GM23338 (cell line): ENCODE results near the gene POU4F3. TPM values are rescaled to one million over a fixed set of nuclear protein-coding genes. Genes with fewer than 3 reads are reported as not detected.

ENCODE experiments used
- ATAC-seq: fragments of 200-7000 bp; cut with Tn5 transposase; 3 replicates; pipeline ENCODE4 v1.9.1; 2020
- DNase-seq: peaks from one replicate; pipeline ENCODE4 v3.0.0-alpha.2; 2015; ENCODE audit warnings: low spot score
- H2AFZ ChIP-seq: fragments of 200-600 bp; sonication (generic); 2 replicates; pipeline ENCODE4 v1.8.0; 2016; ENCODE audit warnings: antibody characterized with exemption, mild to moderate bottlenecking, moderate library complexity
- H3F3A ChIP-seq: fragments of 200-600 bp; sonication (generic); replicated peaks from 2 replicates; pipeline ENCODE4 v1.8.0; 2017; ENCODE audit warnings: antibody characterized with exemption, mixed run types, low read depth
- H3K27ac ChIP-seq: fragments of 200-600 bp; sonication (generic); 2 replicates; pipeline ENCODE4 v1.6.1; 2016; ENCODE audit warnings: low read depth
- H3K27me3 ChIP-seq: fragments of 200-600 bp; sonication (generic); 2 replicates; pipeline ENCODE4 v1.8.0; 2016; ENCODE audit warnings: mild to moderate bottlenecking, mixed run types, moderate library complexity; ENCODE audit not compliant: insufficient read depth
- H3K36me3 ChIP-seq: fragments of 200-600 bp; sonication (generic); 2 replicates; pipeline ENCODE4 v1.8.0; 2016; ENCODE audit warnings: mild to moderate bottlenecking; ENCODE audit not compliant: insufficient read depth
- H3K4me1 ChIP-seq: fragments of 200-600 bp; sonication (generic); 2 replicates; pipeline ENCODE4 v1.8.0; 2016; ENCODE audit warnings: mild to moderate bottlenecking, moderate library complexity; ENCODE audit not compliant: insufficient read depth
- H3K4me2 ChIP-seq: fragments of 200-600 bp; sonication (generic); 2 replicates; pipeline ENCODE4 v1.7.1; 2017; ENCODE audit warnings: mixed run types
- H3K4me3 ChIP-seq: fragments of 200-600 bp; sonication (generic); 2 replicates; pipeline ENCODE4 v1.6.1; 2016; ENCODE audit warnings: mixed run types
- H3K79me2 ChIP-seq: fragments of 200-600 bp; sonication (generic); replicated peaks from 2 replicates; pipeline ENCODE4 v1.8.0; 2017; ENCODE audit warnings: mild to moderate bottlenecking; ENCODE audit not compliant: insufficient read depth
- H3K9me2 ChIP-seq: fragments of 200-600 bp; sonication (generic); 2 replicates; pipeline ENCODE4 v1.8.0; 2017; ENCODE audit not compliant: insufficient read depth
- H4K20me1 ChIP-seq: fragments of 200-600 bp; sonication (generic); replicated peaks from 2 replicates; pipeline ENCODE4 v1.8.0; 2017; ENCODE audit warnings: mild to moderate bottlenecking; ENCODE audit not compliant: insufficient read depth
- H3K27ac Mint-ChIP-seq: 2 replicates; pipeline ENCODE4 v1.8.0; 2020; ENCODE audit warnings: inconsistent platforms, mild to moderate bottlenecking, moderate library complexity, mixed read lengths
- H3K27me3 Mint-ChIP-seq: 3 replicates; pipeline ENCODE4 v1.8.0; 2022; ENCODE audit warnings: low read depth, mild to moderate bottlenecking, moderate library complexity, mixed read lengths, inconsistent platforms; ENCODE audit not compliant: insufficient read depth, poor library complexity
- H3K36me3 Mint-ChIP-seq: 3 replicates; pipeline ENCODE4 v1.8.0; 2021; ENCODE audit warnings: low read depth, mild to moderate bottlenecking, inconsistent platforms, moderate library complexity, mixed read lengths
- H3K4me1 Mint-ChIP-seq: 3 replicates; pipeline ENCODE4 v1.8.0; 2020; ENCODE audit warnings: mild to moderate bottlenecking, inconsistent platforms, mixed read lengths
- H3K4me3 Mint-ChIP-seq: 3 replicates; pipeline ENCODE4 v1.8.0; 2021; ENCODE audit warnings: moderate library complexity, mild to moderate bottlenecking, inconsistent platforms, mixed read lengths
- H3K9me3 Mint-ChIP-seq: 3 replicates; pipeline ENCODE4 v1.8.0; 2020; ENCODE audit warnings: moderate library complexity, mild to moderate bottlenecking, inconsistent platforms, mixed read lengths
- CREB1 ChIP-seq: fragments of 250-450 bp; sonication (Bioruptor Pico); IDR thresholded peaks from 2 replicates; pipeline ENCODE4 v1.5.0; 2020; ENCODE audit warnings: low read depth, mild to moderate bottlenecking, moderate library complexity
- EZH2 ChIP-seq: fragments of 200-600 bp; sonication (generic); IDR thresholded peaks from one replicate; pipeline ENCODE4 v1.8.0; 2017; ENCODE audit warnings: antibody characterized with exemption, mild to moderate bottlenecking, low read depth; ENCODE audit not compliant: unreplicated experiment
- EZH2phosphoT487 ChIP-seq: fragments of 200-600 bp; sonication (generic); IDR thresholded peaks from one replicate; pipeline ENCODE4 v1.8.1; 2018; ENCODE audit warnings: antibody characterized with exemption; ENCODE audit not compliant: unreplicated experiment
- JUNB ChIP-seq: IDR thresholded peaks from one replicate; pipeline ENCODE4 v1.6.1; 2016; ENCODE audit warnings: antibody characterized with exemption; ENCODE audit not compliant: unreplicated experiment
- NANOG ChIP-seq: IDR thresholded peaks from 2 replicates; pipeline ENCODE4 v1.6.1; 2016; ENCODE audit warnings: antibody characterized with exemption, borderline replicate concordance
- STAT1 ChIP-seq: IDR thresholded peaks from one replicate; pipeline ENCODE4 v1.6.1; 2016; ENCODE audit warnings: antibody characterized with exemption; ENCODE audit not compliant: unreplicated experiment
- ZNF331 ChIP-seq: fragments of 250-450 bp; sonication (Bioruptor Pico); IDR thresholded peaks from 2 replicates; pipeline ENCODE4 v1.5.0; 2020; ENCODE audit warnings: low read depth, mild to moderate bottlenecking, moderate library complexity
- polyA plus RNA-seq: library from polyadenylated mRNA; unstranded; fragments of >200 nt; fragmentation: Nextera tagmentation; extraction: Ambion mirVana; gene quantifications from 2 replicates; pipeline ENCODE4 v1.2.1, GENCODE V29; 2016
- total RNA-seq: library from RNA; depleted of rRNA; stranded (reverse); fragments of >200 nt; shearing (Covaris generic); gene quantifications from 2 replicates; pipeline ENCODE4 v1.2.3, GENCODE V29; 2014
- TF ChIP-seq, protein P1 (sequence below): fragments of 250-450 bp; sonication (Bioruptor Pico); IDR thresholded peaks from 2 replicates; pipeline ENCODE4 v1.5.0; 2020; ENCODE audit warnings: mild to moderate bottlenecking, moderate library complexity
- TF ChIP-seq, protein P2 (sequence below): IDR thresholded peaks from 2 replicates; pipeline ENCODE4 v1.6.1; 2016; ENCODE audit warnings: antibody characterized with exemption

The POU4F3 gene
- total and polyA plus RNA-seq, 2 experiments from 2014 or later = 0.49 TPM; not detected in 1

DNA sequence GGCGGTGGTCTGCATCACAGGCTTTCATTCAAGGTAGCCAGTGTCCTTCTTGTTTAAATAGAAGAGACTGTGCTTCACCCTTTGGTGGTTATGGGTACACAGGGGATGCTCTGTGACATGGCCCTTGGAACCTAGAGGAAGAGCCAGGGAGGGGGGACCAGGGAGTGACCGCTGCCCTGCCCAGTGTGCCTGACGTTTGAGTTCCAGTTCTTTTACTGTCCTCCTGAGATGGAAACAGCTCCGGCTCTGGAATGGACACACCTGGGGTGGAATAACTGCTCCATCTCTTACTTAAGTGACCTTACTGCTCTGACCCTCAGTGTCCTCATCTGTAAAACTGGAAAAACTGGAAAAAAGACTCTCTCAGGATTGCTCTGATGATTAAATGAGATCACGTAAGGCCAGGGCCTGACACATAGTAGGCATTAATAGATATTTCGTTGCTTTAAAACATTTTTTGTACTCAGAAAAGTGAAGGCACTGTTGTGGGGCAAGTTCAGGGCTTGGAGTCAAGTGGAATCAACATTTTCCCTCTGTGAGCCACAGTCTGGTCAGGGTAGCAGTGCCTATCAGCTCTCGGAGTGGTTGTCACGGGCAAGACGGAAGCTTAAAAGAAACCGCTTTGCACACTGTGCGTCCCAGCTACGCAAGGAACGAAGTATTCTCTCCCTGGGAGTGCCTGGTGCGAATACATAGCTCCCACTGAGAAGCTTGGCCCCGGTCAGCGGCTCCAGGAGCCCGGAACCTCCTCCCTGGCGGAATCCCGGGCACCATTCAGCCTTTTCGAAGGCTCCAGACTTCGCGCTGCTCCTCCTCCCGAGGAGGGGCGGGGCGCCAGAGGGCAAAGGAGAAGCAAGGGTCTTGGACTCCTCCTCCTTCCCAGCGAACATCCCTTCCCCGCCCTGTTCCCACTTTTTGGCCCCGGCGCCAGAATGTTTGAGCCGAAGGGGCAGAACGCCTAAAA, 5.8 kb downstream of the POU4F3 start (continued):
- TF ChIP-seq, protein P1, sequence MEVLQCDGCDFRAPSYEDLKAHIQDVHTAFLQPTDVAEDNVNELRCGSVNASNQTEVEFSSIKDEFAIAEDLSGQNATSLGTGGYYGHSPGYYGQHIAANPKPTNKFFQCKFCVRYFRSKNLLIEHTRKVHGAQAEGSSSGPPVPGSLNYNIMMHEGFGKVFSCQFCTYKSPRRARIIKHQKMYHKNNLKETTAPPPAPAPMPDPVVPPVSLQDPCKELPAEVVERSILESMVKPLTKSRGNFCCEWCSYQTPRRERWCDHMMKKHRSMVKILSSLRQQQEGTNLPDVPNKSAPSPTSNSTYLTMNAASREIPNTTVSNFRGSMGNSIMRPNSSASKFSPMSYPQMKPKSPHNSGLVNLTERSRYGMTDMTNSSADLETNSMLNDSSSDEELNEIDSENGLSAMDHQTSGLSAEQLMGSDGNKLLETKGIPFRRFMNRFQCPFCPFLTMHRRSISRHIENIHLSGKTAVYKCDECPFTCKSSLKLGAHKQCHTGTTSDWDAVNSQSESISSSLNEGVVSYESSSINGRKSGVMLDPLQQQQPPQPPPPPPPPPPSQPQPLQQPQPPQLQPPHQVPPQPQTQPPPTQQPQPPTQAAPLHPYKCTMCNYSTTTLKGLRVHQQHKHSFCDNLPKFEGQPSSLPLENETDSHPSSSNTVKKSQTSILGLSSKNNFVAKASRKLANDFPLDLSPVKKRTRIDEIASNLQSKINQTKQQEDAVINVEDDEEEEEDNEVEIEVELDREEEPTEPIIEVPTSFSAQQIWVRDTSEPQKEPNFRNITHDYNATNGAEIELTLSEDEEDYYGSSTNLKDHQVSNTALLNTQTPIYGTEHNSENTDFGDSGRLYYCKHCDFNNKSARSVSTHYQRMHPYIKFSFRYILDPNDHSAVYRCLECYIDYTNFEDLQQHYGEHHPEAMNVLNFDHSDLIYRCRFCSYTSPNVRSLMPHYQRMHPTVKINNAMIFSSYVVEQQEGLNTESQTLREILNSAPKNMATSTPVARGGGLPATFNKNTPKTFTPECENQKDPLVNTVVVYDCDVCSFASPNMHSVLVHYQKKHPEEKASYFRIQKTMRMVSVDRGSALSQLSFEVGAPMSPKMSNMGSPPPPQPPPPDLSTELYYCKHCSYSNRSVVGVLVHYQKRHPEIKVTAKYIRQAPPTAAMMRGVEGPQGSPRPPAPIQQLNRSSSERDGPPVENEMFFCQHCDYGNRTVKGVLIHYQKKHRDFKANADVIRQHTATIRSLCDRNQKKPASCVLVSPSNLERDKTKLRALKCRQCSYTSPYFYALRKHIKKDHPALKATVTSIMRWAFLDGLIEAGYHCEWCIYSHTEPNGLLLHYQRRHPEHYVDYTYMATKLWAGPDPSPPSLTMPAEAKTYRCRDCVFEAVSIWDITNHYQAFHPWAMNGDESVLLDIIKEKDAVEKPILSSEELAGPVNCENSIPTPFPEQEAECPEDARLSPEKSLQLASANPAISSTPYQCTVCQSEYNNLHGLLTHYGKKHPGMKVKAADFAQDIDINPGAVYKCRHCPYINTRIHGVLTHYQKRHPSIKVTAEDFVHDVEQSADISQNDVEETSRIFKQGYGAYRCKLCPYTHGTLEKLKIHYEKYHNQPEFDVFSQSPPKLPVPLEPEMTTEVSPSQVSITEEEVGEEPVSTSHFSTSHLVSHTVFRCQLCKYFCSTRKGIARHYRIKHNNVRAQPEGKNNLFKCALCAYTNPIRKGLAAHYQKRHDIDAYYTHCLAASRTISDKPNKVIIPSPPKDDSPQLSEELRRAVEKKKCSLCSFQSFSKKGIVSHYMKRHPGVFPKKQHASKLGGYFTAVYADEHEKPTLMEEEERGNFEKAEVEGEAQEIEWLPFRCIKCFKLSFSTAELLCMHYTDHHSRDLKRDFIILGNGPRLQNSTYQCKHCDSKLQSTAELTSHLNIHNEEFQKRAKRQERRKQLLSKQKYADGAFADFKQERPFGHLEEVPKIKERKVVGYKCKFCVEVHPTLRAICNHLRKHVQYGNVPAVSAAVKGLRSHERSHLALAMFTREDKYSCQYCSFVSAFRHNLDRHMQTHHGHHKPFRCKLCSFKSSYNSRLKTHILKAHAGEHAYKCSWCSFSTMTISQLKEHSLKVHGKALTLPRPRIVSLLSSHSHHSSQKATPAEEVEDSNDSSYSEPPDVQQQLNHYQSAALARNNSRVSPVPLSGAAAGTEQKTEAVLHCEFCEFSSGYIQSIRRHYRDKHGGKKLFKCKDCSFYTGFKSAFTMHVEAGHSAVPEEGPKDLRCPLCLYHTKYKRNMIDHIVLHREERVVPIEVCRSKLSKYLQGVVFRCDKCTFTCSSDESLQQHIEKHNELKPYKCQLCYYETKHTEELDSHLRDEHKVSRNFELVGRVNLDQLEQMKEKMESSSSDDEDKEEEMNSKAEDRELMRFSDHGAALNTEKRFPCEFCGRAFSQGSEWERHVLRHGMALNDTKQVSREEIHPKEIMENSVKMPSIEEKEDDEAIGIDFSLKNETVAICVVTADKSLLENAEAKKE (CRISPR knock-in tag) = no peak
- no peak for TF ChIP-seq ZNF331 (CRISPR knock-in tag)

DNA sequence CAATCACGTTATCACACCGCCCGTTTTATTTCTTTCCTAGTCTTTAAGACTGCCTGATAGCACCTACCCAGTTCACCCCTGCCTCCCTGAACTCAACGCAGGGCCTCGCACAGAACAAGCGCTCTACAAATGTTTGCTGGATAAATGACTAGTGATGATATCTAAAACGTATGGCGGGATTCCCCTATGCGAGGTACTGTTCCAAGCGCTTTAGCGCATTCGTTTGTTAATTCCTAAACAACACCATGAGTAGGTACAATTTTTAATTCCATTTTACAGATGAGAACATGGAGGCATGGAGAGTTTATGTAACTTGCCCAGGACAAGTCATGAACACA, 6.6 kb downstream of the POU4F3 start:
- peak overlapping the region; percentile 82 for H3K4me2 ChIP-seq

More for the DNA sequence above, 6.6 kb downstream of the POU4F3 start:
- peak overlapping the region; percentile 76 for H3K4me3 Mint-ChIP-seq
- no peak for TF ChIP-seq CREB1
- TF ChIP-seq NANOG = no peak
- TF ChIP-seq EZH2phosphoT487 = peak; percentile 76
- TF ChIP-seq, protein P2, sequence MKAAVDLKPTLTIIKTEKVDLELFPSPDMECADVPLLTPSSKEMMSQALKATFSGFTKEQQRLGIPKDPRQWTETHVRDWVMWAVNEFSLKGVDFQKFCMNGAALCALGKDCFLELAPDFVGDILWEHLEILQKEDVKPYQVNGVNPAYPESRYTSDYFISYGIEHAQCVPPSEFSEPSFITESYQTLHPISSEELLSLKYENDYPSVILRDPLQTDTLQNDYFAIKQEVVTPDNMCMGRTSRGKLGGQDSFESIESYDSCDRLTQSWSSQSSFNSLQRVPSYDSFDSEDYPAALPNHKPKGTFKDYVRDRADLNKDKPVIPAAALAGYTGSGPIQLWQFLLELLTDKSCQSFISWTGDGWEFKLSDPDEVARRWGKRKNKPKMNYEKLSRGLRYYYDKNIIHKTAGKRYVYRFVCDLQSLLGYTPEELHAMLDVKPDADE = no peak
- TF ChIP-seq STAT1 = no peak
- no peak for TF ChIP-seq JUNB
- TF ChIP-seq EZH2 = peak; percentile 97
- no peak for TF ChIP-seq ZNF331 (CRISPR knock-in tag)
- peaks cover 32% of the 10 kb centered on the region for H3K4me1 Mint-ChIP-seq
- Histone ChIP-seq H2AFZ (peak overlapping the region; percentile 94), H3K4me3 (peak overlapping the region; percentile 69), H3K4me1 (peaks cover 26% of the 10 kb centered on the region), H3K9me2 (no peaks in the 10 kb centered on the region), H3K27me3 (peaks cover 99% of the 10 kb centered on the region), H3K27ac (no peak overlapping the region), H4K20me1 (peaks cover 43% of the 10 kb centered on the region), H3K36me3 (no peaks in the 10 kb centered on the region), H3F3A (peaks cover 32% of the 10 kb centered on the region), H3K79me2 (no peaks in the 10 kb centered on the region)
- no peak for ATAC-seq
- no peaks in the 10 kb centered on the region; the same call in 2 of the 3 replicates for H3K36me3 Mint-ChIP-seq
- DNase-seq = no peak
- peaks cover 87% of the 10 kb centered on the region for H3K27me3 Mint-ChIP-seq
- H3K9me3 Mint-ChIP-seq = peaks cover 4% of the 10 kb centered on the region; the same call in 1 of the 3 replicates
- H3K27ac Mint-ChIP-seq = no peak overlapping the region
